HG02938 (cell line): ENCODE data around the gene TMEM229A.
A peak's percentile ranks its signal among the peaks of the same experiment; 100 is the strongest.
"Not testable (repeated sequence)": the region's sequence is repeated elsewhere in the genome, so short reads cannot be mapped to it uniquely, and the experiment has no call there.

ENCODE experiments used
- ATAC-seq: cut with Tn5 transposase; IDR thresholded peaks from one replicate; pipeline ENCODE4 v1.9.1; 2021; ENCODE audit warnings: mild to moderate bottlenecking, moderate library complexity; ENCODE audit not compliant: unreplicated experiment

TMEM229A gene

GRCh38 chr7:124033095-124033806 is 384 bp upstream of the TMEM229A start:
- peak; percentile 21 for ATAC-seq

GRCh38 chr7:124031919-124032318 is 948 bp downstream of the TMEM229A start:
- peak; percentile 7 for ATAC-seq

- ATAC-seq, result no peak
These were observed 1.5 kb downstream of the TMEM229A start for GRCh38 chr7:124031406-124031805.

GRCh38 chr7:124030964-124031363 is 1.9 kb downstream of the TMEM229A start:
- ATAC-seq, result no peak

DNA sequence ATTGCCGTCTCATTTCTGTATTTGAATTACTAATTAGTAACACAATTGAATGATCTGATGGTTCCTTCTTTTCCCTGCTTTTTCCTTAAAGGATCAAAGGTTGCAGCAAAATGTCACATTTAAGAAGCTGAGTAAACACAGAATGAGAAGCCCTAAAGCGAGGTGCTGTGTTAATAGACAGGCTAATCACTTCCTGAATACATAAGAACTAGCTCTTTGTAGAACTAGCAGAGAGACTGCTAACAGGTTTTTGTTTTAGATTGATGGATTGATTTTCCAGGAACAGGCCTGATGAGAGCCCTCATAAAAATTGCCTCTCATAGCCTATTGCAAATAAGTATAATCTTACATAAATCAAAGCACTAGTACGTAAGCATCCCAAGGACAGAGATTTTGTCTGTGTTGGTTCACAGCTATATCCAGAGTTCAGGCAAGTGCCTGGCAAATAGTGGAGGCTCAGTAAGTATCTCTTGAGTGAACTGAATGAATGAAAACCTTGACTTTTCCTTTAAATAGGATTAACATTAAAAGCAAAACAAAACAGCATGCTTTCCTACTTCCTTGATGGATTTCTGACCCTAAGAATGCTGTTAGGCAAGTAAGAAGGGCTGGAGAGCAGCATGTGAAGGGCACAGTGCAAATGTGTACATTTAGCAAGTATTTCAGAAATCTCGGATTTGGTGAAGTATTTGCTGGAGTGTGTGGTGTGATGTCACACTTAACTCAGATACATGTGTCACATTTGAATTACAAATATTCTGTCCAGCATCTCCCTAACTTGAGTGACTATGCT is 3.3 kb downstream of the TMEM229A start:
- no peak for ATAC-seq

DNA sequence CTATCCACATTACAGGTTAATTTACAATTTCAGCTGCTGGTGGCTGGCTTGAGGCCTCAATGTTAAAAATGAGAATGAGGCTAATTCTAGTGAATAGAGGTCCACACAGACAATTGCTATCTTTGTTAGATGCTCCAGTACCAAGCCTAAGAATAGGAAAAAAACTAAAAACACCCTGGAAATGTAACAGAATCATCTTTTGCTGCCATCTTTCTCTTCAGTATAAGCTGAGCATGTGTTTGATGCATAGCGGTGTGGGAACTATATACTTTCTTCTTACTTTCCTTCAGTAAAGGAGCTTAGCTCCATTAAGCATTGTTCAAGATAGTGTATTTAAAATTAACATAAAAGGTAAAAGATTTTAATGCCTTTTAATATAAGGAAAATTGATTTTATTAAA is 5.6 kb downstream of the TMEM229A start:
- ATAC-seq, result no peak

DNA sequence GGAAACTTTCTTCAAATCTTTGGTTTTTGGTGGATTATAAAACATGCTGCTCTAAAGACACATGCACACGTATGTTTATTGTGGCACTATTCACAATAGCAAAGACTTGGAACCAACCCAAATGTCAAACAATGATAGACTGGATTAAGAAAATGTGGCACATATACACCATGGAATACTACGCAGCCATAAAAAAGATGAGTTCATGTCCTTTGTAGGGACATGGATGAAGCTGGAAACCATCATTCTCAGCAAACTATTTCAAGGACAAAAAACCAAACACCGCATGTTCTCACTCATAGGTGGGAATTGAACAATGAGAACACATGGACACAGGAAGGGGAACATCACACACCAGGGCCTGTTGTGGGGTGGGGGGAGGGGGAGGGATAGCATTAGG is 8.5 kb downstream of the TMEM229A start:
- not testable (repeated sequence) for ATAC-seq

DNA sequence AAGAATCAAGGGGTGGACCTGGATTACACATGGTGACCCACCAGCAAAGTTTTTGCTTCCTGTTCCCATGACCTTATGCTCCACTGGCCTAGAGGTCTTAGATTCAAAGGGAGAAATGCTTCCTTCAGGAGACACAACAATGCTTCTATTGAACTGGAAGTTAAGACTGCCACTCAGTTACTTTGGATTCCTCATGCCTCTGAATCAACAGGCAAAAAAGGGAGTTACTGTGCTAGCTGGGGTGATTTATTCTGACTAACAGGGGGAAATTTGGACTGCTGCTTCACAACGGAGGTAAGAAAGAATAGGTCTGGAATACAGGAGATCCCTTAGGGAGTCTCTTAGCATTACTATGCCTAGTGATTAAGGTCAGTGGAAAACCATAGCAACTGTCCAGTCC is 10.3 kb downstream of the TMEM229A start:
- ATAC-seq, result no peak

DNA sequence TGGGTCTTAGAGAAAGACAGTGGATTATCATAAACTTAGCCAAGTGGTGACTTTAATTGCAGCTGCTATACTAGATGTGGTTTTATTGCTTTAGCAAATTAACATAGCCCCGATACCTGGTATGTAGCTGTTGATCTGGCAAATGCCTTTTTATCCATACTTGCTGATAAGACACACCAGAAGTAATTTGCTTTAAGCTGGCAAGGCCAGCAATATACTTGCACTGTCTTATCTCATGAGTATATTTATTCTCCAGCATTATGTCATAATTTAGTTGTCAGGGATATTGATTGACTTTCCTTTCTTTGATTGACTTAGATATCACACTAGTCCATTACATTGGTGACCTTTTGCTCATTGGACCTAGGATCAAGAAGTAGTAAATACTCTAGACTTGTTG is 12.8 kb downstream of the TMEM229A start:
- no peak for ATAC-seq

DNA sequence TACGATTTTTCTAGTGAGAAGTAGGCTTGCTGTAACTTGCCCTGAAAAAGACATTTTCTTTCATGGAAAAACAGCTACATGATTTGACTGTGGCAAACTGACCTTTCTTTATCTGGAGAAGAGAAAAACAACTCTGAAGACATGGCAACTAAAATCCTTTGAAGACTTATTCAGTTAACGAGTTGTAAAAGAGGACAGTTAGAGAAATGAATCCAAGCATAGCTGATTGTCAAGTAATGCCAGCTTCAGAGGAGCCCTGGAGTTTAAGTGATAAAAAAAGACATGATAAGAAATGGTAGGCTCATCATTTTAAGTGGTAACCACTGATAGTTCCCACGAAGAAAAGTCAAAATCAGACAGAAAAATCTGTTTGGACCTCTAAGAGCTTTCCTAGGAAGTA is 19.6 kb downstream of the TMEM229A start:
- ATAC-seq, result no peak

- ATAC-seq, result no peak
These were observed 20.0 kb downstream of the TMEM229A start for GRCh38 chr7:124012864-124013263.

GRCh38 chr7:124009321-124009720 is 23.5 kb downstream of the TMEM229A start:
- ATAC-seq, result no peak

GRCh38 chr7:124008296-124008695 is 24.6 kb downstream of the TMEM229A start:
- ATAC-seq, result not testable (repeated sequence)

GRCh38 chr7:123999703-124000102 is 33.2 kb downstream of the TMEM229A start:
- no peak for ATAC-seq

DNA sequence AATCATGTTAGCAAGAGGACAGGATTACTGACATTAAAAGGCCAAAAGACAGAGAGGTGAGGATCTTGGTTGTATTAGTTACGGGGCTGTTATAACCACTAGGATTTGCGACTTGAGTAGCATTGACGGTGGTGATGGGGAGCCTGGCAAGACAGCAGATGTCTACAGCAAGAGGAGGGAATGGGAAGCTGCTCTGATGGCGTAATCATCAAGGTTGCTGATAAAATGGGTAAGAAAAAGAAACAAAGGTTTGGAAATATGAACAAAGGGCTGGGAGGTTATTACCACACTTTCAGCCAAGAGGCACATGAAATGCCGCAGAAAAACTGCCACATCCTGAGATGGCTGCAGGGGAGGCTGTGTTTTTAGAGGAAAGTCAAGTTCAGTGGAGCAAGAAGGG is 33.9 kb downstream of the TMEM229A start:
- ATAC-seq, result no peak

- ATAC-seq, result no peak
These were observed 36.6 kb downstream of the TMEM229A start for GRCh38 chr7:123996327-123996625.

DNA sequence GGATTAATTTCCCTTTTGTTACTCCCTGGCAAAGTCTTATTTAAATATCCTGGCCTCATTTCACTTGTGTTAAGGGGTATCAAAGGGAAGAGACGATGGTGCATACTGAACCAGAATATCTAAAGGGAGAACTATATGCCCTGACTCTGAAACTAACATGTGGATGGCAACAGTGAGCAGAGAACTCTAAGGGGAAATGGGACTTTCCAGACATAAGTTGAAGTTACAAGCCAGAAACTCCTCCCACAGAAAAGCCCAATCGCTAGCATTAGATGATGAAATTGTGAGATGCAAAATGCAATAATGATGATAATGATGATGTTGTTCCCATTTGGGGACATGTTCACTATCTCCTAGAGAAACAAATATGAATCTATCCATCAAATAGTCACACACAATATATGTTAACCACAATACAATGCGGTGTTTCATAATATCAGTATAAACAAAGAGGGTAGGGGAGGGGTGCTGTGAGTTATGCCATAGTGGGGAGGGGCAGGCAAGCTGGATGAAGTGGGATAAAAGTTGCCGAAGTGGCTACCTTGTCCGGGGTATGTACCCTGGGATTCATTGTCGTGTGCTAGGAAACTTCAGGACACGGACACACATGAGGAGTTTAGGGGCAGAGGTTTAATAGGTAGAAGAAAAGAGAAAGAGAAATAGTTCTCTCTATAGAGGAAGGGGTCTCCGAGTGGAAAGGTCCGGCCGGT is 37.1 kb downstream of the TMEM229A start:
- ATAC-seq, result no peak

- no peak for ATAC-seq
These were observed 38.4 kb downstream of the TMEM229A start for GRCh38 chr7:123994449-123994848.

GRCh38 chr7:123993996-123994395 is 38.9 kb downstream of the TMEM229A start:
- no peak for ATAC-seq

DNA sequence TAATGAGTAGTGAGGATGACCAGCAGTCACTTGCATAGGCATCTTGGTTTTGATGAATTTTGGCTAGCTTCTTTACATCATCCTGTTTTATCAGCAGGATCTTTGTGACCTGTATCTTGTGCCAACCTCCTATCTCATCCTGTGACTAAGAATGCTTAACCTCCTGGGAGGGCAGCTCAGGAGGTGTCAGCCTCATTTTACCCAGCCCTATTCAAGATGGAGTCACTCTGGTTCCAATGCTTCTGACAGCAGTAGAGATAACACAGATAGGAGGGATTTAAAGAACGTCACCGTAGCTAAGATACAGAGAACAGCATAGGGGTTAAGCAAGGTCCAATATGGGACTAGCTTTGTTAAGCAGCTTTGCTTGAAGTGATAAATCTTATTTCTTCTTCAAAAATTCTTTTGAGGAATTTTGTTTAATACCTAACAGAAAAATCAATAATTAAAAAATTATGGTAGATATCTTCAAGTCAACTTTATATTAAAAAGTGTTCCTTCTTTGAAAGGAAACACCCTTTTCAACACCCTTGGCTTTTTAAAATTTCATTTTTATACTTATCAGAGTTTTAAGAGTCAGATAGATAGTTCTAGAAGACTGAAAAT is 39.9 kb downstream of the TMEM229A start:
- no peak for ATAC-seq

DNA sequence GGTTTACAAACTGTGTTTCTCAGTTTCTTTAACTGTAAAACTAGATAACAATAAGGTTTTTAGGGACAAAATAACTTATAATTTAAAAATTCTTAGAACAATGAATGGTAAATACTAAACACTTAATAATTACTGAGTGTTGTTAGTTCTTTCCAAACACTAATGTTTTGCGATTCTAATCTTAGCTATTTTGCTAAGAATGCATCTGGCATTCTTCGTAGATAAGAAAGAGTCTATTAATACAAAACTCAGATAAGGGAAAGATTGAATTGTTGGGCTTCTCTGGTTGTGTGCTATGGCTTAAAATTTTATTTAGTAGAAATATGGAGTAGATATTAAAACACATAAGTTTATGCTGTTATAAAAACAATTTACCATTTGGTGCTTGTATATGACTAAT is 45.4 kb downstream of the TMEM229A start:
- no peak for ATAC-seq
